CD4-positive, alpha-beta T cell treated with Interleukin-17A for 4 hours (primary cell): ENCODE results near the gene AMFR.

Source experiments
- DNase-seq: peaks from one replicate; pipeline ENCODE4 v3.0.0-alpha.2; 2020; ENCODE audit warnings: mixed read lengths

Gene AMFR

GRCh38 chr16:56425439-56425832, at the start of gene AMFR:
Gene AMFR, minus strand, starts transcription at chr16:56425545. Its CDS starts 218 bp downstream, at chr16:56425327.
- DNase-seq, result peak; percentile 79

GRCh38 chr16:56470666-56471065, 45.3 kb upstream of the AMFR start:
- no peak for DNase-seq

- no peak for DNase-seq
Measured at GRCh38 chr16:56470232-56470631, 44.9 kb upstream of the AMFR start.

GRCh38 chr16:56469748-56470147, 44.4 kb upstream of the AMFR start:
- DNase-seq, result no peak

- no peak for DNase-seq
Measured at GRCh38 chr16:56468800-56469199, 43.5 kb upstream of the AMFR start.

- DNase-seq, result no peak
Measured at GRCh38 chr16:56466344-56466743, 41.0 kb upstream of the AMFR start.

GRCh38 chr16:56463153-56463552, 37.8 kb upstream of the AMFR start:
- no peak for DNase-seq

- DNase-seq, result no peak
Measured at GRCh38 chr16:56462064-56462796, 36.9 kb upstream of the AMFR start.

GRCh38 chr16:56460101-56460500, 34.8 kb upstream of the AMFR start:
- DNase-seq, result no peak

GRCh38 chr16:56457927-56458470, 32.7 kb upstream of the AMFR start:
- DNase-seq, result no peak

- DNase-seq, result no peak
Measured at GRCh38 chr16:56451753-56452689, 26.7 kb upstream of the AMFR start.

- peak; percentile 90 for DNase-seq
Measured at GRCh38 chr16:56450986-56451752, 25.8 kb upstream of the AMFR start, which contains the start of the genes NUDT21 and OGFOD1. Gene NUDT21, minus strand, starts transcription at chr16:56451332. Its CDS starts 130 bp downstream, at chr16:56451202. Gene OGFOD1, plus strand, starts transcription at chr16:56451554. Its CDS starts 59 bp downstream, at chr16:56451613.

GRCh38 chr16:56450275-56450985, 25.1 kb upstream of the AMFR start:
- DNase-seq, result no peak

GRCh38 chr16:56448005-56448404, 22.7 kb upstream of the AMFR start:
- DNase-seq, result no peak

- no peak for DNase-seq
Measured at GRCh38 chr16:56447286-56447685, 21.9 kb upstream of the AMFR start.

GRCh38 chr16:56438038-56438437, 12.7 kb upstream of the AMFR start:
- no peak for DNase-seq

GRCh38 chr16:56436258-56436657, 10.9 kb upstream of the AMFR start:
- DNase-seq, result no peak

GRCh38 chr16:56428091-56428490, 2.7 kb upstream of the AMFR start:
- no peak for DNase-seq

- no peak for DNase-seq
Measured at GRCh38 chr16:56426585-56426984, 1.2 kb upstream of the AMFR start.

GRCh38 chr16:56424791-56425438, 430 bp downstream of the AMFR start:
- peak; percentile 37 for DNase-seq

- no peak for DNase-seq
Measured at GRCh38 chr16:56424404-56424764, 961 bp downstream of the AMFR start.
